GM18498 (cell line): ENCODE results near the gene LCN2.
"Not testable (repeated sequence)": the region's sequence is repeated elsewhere in the genome, so short reads cannot be mapped to it uniquely, and the experiment has no call there.

ENCODE experiments used
- ATAC-seq: cut with Tn5 transposase; IDR thresholded peaks from one replicate; pipeline ENCODE4 v1.9.1; 2021; ENCODE audit warnings: mild to moderate bottlenecking, moderate library complexity; ENCODE audit not compliant: unreplicated experiment

LCN2 gene

DNA sequence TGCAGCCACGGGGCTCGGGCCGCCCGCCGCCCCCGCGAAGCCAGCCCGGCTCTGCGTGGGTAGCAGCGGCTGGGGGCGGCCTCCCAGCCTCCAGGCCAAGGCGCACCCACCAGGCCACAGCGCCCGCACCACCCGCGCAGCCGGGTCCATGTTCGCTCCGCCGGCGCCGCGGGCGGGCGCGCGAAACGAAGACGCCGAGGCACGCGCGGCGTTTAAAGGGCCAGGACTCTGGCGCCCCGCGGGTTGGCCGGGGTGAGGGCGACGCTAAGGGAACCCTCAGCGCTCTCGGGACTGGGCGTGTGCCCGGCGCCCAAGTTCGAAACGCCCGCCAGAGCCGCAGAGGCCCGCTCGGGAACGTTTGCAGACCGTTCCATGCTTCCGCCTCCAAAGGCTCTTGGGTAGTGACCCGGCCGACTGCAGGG lies 21.7 kb upstream of the LCN2 start, which contains the start of gene PTGES2:
PTGES2 (minus strand) TSS at position 162 of the 422 bp plus-strand sequence; CDS start at position 150, 12 bp downstream.
- peak; percentile 70 for ATAC-seq

DNA sequence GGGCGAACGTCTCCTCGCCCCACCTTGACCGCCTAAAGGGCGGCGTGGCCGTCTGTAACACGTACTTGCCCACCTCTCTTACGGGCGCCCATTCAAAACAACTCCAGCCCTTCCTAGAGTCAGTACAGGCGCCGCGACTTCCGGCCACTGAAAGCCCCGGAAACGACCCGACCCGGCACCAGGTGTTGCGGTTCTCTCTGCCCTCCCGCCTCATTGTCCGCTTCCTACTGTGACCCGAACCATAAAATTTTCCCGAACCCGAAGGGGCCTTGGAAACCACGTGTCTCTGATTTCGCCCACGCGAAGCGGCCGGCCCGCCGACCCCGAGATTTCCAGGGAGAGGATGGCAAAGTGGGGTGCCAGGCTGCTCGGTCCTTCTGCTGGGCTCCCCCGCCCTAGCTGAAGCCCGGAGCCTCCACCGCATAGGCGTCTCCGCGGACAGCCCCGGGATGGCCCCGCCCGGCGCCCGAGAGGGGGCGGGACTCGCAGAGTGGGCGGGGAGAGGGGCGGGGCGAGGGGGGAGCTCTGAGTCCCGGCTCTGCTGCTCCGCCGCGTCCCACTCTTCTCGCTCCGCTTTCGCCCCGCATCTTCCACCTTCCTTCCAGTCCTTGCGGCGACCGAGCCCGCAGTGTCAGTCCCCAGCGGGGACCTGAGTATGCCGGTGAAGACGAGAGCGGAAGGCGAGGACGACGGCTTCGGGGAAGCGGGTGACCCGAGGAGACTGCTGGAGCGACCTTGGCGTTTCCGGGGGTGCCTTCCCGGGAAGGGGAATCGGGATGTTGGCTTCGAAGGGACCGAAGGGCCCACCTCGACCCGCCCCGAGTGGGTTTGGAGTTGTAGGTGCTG lies 21.0 kb upstream of the LCN2 start:
- ATAC-seq: peak; percentile 73

DNA sequence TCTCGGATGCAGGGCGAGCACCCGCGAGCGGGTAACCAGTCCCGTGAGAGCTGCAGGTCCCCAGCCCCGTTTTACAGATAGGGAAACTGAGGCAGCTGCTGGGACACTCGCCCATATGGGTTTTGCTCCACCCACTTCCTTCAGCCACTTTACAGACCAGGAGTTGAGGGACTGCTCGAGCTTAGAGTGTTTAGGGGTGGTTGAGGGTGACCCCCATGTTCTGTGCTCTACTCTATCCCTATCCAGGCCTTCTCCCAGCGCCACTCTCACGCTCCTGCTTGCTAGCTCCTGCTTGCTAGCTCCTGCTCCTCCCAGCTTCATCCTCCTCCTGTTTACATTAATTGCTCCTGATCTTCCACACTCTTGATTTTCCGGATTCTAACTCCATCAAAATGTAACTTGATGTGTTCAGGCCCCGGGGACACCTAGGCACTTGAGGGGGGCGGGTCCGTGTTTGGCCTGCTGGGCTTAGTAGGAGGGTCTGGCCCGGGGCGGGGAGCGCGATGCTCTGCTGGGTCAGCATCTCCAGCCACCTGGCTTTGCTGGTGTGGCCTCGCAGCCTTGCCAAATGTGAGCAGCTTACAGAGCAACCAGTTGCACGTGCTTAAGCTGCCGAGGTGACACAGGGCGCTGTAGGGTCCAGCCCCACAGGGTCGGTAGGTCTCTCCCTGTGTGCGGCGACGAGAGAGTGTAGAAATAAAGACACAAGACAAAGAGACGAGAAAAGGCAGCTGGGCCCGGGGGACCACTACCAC lies 20.2 kb upstream of the LCN2 start:
- no peak for ATAC-seq

DNA sequence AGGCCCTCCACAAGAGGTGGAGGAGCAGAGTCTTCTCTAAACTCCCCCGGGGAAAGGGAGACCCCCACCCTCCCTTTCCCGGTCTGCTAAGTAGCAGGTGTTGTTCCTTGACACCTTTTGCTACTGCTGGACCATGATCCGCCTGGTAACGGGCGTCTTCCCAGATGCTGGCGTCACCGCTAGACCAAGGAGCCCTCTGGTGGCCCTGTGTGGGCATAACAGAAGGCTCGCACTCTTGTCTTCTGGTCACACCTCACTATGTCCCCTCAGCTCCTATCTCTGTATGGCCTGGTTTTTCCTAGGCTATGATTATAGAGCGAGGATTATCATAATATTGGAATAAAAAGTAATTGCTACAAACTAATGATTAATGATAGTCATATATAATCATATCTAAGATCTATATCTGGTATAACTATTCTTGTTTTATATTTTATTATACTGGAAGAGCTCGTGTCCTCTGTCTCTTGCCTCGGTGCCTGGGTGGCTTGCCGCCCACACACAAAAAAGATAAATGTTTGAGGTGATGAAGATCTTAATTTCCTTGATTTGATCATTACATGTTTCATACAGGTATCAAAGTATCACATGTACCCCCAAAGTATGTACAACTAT lies 19.2 kb upstream of the LCN2 start:
- not testable (repeated sequence) for ATAC-seq

DNA sequence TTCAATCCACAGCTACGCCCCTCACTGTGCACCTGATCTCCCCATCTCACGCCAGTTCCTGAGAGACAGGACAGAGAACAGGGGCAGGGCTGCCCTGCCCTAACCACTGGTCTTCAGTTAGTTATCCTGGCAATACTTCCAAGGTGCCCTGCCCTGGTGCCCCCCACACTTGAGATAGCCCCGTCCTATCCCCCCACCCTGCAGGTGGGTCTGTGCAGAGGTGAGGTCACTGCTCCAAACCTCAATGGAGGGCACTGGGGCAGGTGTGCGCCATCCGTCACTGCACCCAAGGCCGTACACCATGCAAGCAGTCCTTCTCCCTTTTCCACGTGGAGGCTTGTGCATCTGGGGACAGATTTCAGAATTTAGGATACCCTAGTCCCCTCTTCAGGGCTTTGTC lies 18.6 kb upstream of the LCN2 start:
- not testable (repeated sequence) for ATAC-seq

DNA sequence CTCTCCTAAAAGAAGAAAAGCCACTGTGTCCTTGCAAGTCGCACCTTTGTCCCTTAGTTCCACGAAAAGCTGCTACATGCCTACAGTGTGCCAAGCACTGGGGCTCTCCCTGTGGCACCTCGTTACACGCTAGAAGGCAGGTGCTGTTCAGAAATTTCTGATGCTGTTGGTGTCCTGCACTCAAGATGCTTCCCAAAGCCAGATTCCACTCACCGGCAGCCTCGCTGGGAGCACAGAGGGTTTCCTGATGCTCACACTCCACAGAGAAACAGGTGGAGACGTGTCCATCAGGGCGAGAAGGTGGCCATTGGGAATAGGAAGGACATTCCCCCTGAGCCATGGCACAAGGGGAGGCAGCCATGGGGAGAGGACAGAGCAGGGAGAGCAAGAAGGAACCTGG lies 17.9 kb upstream of the LCN2 start:
- ATAC-seq: not testable (repeated sequence)

DNA sequence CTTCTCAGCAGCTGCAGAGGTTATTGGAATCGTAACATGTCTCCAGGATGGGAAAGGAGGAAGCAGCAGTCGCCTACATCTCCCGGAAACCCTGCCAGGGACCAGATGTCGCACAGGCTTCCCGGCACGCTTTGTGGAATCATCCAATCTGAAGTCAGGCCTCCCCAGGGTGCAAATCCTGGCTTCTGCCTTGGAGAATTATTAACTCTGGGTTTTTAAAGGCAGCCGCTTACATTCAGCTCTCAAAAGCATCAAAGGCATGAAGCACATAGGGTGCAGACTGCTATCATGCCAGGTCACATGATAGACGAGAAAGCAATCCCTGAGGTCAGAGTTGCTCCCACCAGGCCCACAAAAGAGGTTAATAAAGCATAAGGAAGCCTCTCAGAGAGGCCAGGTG lies 17.1 kb upstream of the LCN2 start:
- ATAC-seq: not testable (repeated sequence)

DNA sequence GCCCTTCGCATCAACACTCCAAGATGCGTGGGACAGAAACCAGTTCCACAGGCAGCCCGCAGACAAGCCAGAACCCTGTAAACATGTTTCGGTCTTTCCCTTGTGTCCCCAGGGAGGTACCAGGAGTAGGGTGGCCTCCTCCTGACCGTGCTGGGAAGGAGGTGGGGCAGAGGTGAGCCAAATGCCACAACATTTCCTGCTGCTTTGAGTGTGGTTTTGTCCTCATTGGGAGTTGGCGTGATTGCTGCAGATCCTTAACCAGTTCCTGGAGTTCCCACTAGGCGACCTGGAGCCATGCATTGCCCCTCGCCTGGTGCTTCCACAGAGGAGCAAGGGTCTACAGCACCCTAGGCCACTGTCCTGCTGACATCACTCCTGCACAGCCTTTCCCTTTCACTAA lies 13.7 kb upstream of the LCN2 start:
- not testable (repeated sequence) for ATAC-seq

DNA sequence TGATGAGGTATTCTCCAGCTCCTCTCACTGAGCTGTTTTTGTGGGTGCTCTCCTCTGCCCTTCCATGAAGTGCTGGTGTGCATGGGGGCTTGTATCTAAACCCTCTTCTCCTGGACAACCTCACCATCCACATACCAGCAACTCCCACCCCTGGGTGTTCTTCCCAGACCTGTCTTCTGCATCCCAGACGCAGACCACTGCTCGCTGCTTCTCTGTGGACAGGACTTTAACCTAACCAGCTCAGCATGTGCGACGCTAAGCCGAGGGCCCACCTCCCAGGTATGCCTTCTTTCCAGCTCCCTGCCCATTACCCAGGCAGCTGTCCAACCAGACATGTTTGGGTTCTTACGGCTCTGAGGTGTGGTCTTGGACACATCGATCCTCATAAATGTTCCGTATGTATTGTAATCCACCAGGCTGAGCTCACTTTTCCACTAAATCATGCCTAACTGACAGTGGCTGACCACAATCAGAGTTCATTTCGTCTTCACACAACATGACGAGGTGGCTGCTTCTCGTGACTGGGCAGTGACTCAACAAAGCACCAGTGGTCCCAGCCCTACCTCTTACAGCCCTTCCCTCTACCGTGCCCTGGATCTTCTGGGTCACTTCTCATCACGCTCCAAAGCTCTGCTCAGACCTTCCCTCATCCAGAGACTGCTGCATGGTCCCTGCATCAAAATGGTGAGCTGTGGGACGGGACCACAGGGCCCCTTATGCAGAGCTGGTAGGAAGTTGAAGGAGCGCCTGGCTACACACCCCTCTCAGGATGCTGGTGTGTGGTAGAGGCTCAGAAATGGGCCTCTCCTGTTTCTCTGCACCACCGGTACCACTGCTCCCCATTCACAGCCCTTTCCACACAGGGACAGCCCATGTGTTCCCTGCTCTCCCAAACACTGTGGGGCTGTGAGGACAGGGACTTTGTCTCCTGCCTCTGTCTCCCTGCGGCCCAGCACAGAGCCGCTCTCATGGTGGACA lies 12.1 kb upstream of the LCN2 start:
- ATAC-seq: no peak

DNA sequence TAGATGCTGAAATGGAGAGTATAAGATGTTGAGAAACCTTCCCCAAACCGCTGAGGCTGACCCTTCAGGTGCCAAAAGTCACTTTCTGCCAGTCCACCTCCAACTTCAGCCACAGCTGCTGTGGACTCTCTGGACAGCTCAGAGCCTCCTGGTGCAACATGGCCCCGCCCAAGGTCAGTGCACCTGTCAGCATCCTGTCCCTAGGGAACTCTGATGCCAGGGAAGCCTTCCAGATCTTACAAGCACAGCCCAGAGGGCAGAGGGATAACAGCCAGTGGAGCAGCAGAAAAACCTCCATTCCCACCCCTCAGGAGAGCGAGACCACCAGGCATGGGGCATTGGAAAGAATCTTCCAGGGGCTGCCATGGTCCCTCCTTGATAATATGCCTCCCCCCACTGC lies 11.3 kb upstream of the LCN2 start:
- no peak for ATAC-seq

DNA sequence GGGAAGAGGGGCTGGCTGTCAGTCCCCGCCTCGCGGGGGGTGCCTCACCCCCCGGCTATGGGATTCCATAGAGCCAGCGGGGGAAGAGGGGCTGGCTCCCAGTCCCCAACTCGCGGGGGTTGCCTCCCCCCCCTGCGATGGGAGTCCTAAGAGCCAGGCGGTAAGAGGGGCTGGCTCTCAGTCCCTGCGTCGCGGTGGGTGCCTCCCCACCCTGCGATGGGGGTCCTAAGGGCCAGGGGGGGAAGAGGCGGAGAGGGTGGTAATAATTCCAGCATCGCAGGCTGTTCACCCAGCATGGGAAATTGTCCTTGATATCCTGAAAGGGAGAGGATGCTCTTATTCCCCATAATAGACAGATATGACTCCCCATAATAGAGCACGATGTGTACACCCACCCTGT lies 9.6 kb upstream of the LCN2 start:
- no peak for ATAC-seq

DNA sequence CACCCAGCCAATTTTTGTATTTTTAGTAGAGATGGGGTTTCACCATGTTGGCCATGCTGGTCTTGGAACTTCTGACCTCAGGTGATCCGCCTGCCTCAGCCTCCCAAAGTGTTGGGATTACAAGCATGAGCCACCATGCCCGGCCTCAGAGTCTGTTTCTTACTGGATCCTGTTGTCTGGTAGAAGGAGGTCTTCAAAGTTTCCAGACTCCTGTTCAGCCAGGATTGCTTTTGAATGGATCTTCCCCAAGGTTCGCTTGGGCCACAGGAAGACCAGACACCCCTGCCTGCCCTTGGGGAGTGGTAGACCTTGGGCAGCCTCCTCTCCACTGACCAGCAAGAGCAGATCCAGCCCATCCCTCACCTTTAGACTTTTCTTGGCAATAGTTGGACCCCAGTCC lies 7.6 kb upstream of the LCN2 start:
- ATAC-seq: no peak

DNA sequence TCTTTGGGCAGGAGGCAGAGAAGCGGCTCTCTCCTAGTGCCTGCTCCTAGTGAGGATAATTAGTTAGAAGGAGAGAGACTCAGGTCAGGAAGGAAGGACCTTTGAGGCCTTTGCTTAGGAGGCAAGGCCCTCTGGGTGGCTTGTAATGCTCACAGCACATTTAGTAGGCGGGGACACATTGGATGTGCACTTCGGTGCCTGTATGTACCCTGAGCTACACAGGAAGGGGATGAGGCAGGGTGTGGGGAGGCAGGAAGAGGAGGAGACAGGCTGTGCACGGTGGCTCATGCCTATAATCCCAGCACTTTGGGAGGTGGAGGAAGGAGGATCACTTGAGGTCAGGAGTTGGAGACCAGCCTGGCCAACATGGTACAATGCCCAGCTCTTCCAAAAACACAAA lies 7.2 kb upstream of the LCN2 start:
- no peak for ATAC-seq

DNA sequence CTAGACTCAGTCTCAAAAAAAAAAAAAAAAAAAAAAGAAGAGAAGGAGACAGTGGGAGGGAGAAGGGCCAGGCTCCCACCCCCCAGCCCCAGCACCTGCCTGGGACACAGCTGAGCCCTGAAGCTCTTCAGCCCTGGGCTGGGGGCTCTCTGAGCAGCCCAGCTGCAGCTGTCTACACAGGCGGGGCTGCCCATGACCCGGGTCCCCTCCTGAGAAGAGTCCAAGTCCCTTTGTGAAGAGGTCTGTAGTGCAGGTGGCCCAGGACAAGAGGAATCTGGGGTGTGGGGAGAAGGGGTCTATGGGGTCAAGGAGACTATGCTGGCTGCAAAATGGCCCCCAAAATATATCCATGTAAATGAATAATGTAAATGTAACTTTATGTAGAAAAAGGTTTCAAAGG lies 6.7 kb upstream of the LCN2 start:
- ATAC-seq: no peak

DNA sequence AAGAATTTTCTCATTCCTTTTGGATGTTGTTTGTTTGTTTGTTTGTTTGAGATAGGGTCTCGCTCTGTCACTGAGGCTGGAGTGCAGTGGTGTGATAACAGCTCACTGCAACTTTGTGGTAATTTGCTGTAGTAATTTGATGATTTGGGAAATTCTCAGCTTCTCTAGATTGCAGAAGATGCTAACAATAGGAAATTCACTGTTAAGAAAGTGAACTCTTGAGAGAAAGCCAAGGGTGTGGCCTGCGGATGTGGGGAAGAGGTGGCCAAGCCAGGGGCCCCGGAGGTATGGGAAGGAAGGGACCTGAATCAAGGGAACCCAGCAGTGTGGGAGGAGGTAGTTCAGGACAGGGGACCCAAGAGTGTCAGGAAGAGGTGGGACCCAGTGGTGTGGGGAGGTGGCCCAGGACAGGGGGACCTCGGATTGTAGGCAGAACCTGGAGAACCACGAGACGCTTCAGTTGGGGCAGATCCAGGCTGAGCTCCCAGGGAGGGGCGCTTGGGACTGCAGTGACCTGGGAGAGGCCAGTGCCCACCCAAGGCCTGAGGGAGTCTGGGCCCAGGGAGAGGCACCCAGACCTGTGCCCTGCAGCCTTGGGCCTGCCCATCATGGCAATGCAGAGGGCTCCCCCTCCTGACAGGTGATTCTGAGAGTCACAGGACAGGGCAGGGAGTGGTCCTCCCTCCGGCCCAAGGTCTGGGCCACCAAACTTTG lies 5.6 kb upstream of the LCN2 start:
- no peak for ATAC-seq

DNA sequence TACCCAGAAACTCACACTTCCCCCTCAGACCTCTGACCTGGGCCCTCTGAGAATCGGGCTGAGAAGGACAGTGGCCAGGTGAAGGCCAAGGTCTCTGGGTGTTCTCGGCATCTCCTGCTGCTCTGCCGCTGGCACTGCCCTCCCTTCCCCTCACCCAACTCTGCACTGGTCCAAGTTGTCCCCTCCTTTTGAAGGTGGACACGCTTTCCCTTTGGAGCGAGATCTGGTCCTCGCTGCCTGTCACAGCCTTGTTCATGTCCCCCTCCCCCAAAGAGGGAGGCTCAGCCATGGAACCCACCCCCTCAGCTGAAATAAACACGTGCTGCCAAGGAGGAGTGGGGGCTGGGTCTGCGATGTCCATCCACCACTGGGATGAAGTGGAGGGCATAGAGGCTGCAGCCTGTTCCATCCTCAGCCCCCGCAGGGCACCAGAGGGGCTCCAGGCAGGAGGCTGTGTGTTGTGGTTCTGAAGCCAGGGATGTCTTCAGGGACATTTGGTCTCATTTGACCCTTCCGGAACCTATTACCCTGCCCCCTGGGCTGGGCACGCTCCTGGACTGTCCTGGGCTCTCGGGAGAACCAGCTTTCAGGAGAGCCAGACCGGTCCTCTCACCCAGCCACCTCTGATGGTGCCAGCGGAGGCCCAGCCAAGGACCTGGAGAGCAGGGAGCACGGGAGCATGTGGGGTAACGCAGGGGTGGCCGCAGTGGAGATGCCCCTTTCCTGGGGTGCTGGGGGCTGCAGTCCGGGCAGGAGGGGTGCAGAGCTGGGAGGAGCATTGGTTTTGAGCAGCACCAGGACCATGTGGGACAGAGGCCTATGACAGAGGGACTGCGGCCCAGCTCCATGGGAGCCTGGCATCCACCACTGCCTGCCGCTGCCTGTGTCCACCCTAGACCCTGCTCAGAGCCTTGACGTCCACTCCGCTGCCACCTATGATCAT lies 4.7 kb upstream of the LCN2 start:
- ATAC-seq: no peak

DNA sequence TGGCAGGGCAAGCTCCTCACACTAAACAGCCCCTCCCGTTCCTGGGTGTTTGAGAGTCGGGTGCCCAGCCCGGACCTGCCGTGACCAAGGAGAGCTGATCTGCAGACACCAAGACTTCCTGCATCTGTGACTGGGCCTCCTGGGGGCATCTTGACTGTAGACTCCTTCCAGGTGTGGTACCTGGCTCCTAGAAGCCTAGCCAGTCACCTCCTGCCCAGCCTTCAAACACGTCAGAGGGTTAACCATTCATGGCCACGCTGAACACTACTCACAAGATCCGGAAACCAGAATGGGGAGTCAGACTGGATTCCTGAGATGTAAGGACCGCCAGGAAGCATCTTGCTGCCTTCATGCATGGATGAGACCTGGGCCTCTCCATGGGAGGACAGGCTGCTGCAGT lies 3.7 kb upstream of the LCN2 start:
- no peak for ATAC-seq

DNA sequence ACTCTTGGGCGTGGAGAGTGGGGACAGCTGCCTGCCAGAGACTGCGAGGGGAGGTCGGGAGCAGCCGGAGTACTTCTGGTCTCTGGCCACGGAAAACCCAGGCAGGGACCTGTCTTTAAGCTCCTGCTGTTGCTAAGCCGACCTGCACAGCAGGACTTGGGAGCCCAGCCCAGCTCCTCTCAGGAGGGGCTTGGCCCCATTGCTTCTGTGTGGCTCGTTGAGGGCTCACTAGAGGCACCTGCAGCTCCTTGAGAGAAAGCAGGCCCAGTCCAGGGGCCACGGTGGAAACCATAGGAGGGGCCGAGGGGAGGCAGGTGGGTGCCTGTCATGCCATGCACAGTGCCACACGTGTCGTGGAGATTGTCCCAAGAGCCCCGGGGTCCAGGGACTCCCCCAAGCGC lies 3.3 kb upstream of the LCN2 start:
- no peak for ATAC-seq

DNA sequence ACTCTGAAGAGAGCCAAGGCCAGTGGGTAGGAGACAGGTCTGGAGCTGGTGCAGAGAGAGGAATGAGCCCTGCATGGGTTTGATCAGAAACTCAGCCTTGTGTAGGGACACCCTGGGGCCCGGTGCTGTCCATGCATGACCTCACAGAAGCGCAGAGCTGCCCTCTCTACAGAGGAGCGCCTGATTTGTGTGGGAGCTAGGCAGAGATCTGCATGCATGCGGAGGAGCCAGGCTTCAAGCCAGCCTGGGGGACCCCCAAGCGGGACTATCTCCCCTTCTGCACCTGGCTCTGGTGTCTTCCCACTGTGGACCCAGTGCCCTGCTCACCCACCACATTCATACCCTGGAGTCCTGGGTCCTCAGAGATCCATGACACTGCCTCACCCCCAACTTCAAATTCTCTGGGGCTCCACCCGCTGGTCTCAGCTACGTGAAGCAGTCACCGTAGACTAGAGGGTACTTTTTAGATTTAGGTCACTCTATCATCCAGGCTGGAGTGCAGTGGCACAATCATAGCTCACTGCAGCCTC lies 2.6 kb upstream of the LCN2 start:
- no peak for ATAC-seq
